HepG2 (cell line): ENCODE data around the gene AS3MT. TPM values are rescaled to one million over a fixed set of nuclear protein-coding genes. Genes with fewer than 3 reads are reported as not detected.

Source experiments
- HDAC6 ChIP-seq: fragments of 200-600 bp; sonication (generic); IDR thresholded peaks from 2 replicates; pipeline ENCODE4 v1.7.0; 2017; ENCODE audit warnings: mild to moderate bottlenecking, antibody characterized with exemption, low read length, low read depth
- IRX3 ChIP-seq: sonication (generic); formaldehyde crosslinking; IDR thresholded peaks from 2 replicates; pipeline ENCODE4 v1.8.1; 2023; ENCODE audit warnings: mild to moderate bottlenecking, low read depth, missing genetic modification reagents, borderline replicate concordance
- SNAI1 ChIP-seq: sonication (generic); formaldehyde crosslinking; IDR thresholded peaks from 2 replicates; pipeline ENCODE4 v1.5.0; 2020; ENCODE audit warnings: mild to moderate bottlenecking, missing genetic modification reagents, borderline replicate concordance
- ZNF24 ChIP-seq: fragments of 450-650 bp; IDR thresholded peaks from 2 replicates; pipeline ENCODE4 v1.6.1; 2017; ENCODE audit warnings: antibody characterized with exemption, mild to moderate bottlenecking
- ZNF256 ChIP-seq: sonication (generic); formaldehyde crosslinking; conservative IDR thresholded peaks from 2 replicates; pipeline ENCODE4 v1.4.0; 2020; ENCODE audit warnings: missing genetic modification reagents
- ZNF292 ChIP-seq: sonication (generic); formaldehyde crosslinking; IDR thresholded peaks from 2 replicates; pipeline ENCODE4 v1.8.1; 2022; ENCODE audit warnings: mild to moderate bottlenecking, low read depth, missing genetic modification reagents, borderline replicate concordance
- ZNF407 ChIP-seq: sonication (generic); formaldehyde crosslinking; IDR thresholded peaks from one replicate; pipeline ENCODE4 v1.5.1; 2020; ENCODE audit warnings: mild to moderate bottlenecking, missing genetic modification reagents; ENCODE audit errors: not compliant biosample characterization
- ZNF619 ChIP-seq: sonication (generic); formaldehyde crosslinking; IDR thresholded peaks from 2 replicates; pipeline ENCODE4 v1.4.0; 2020; ENCODE audit warnings: mild to moderate bottlenecking, missing genetic modification reagents
- ZNF792 ChIP-seq: IDR thresholded peaks from 2 replicates; pipeline ENCODE4 v1.6.1; 2016
- ZNF839 ChIP-seq: sonication (generic); formaldehyde crosslinking; IDR thresholded peaks from 2 replicates; pipeline ENCODE4 v1.4.0; 2020; ENCODE audit warnings: missing genetic modification reagents, mild to moderate bottlenecking, borderline replicate concordance
- ZXDC ChIP-seq: sonication (generic); formaldehyde crosslinking; IDR thresholded peaks from 2 replicates; pipeline ENCODE4 v1.5.0; 2020; ENCODE audit warnings: mild to moderate bottlenecking, missing genetic modification reagents
- polyA plus RNA-seq, 8 experiments: library from polyadenylated mRNA; depleted of rRNA in 3 of 8; stranded (reverse) in 7 of 8; unstranded in 1 of 8; fragments of >200 nt; fragmentation: Illumina TruSeq in 4 of 8; extraction: Trizol in 4 of 8; gene quantifications; 2 replicates each; pipeline versions ENCODE4 v1.2.1 to v1.2.3, GENCODE V29; 2011 to 2016; ENCODE audit warnings: low read depth in 4 of 8, missing spikeins in 1 of 8, mixed read lengths in 1 of 8; ENCODE audit not compliant: insufficient read depth in 1 of 8
- total RNA-seq, 5 experiments: library from RNA; depleted of rRNA; stranded (reverse); fragments of >200 nt; fragmentation: Illumina TruSeq; extraction: Trizol; gene quantifications; 2 replicates each; pipeline ENCODE4 v1.2.3, GENCODE V29; 2016; ENCODE audit warnings: low read depth in 1 of 5
- TF ChIP-seq, protein P1 (sequence below): sonication (generic); formaldehyde crosslinking; IDR thresholded peaks from 2 replicates; pipeline ENCODE4 v1.4.0; 2020; ENCODE audit warnings: mild to moderate bottlenecking, missing genetic modification reagents
- TF ChIP-seq, protein P2 (sequence below): sonication (generic); formaldehyde crosslinking; IDR thresholded peaks from 2 replicates; pipeline ENCODE4 v1.5.0; 2020; ENCODE audit warnings: mild to moderate bottlenecking, missing genetic modification reagents, moderate library complexity

The AS3MT gene
- total and polyA plus RNA-seq, 2 of the 13 experiments (the other 11 are each of a cell fraction or from before 2014, with no cell fraction given) = 8.7 to 17.4 TPM

DNA sequence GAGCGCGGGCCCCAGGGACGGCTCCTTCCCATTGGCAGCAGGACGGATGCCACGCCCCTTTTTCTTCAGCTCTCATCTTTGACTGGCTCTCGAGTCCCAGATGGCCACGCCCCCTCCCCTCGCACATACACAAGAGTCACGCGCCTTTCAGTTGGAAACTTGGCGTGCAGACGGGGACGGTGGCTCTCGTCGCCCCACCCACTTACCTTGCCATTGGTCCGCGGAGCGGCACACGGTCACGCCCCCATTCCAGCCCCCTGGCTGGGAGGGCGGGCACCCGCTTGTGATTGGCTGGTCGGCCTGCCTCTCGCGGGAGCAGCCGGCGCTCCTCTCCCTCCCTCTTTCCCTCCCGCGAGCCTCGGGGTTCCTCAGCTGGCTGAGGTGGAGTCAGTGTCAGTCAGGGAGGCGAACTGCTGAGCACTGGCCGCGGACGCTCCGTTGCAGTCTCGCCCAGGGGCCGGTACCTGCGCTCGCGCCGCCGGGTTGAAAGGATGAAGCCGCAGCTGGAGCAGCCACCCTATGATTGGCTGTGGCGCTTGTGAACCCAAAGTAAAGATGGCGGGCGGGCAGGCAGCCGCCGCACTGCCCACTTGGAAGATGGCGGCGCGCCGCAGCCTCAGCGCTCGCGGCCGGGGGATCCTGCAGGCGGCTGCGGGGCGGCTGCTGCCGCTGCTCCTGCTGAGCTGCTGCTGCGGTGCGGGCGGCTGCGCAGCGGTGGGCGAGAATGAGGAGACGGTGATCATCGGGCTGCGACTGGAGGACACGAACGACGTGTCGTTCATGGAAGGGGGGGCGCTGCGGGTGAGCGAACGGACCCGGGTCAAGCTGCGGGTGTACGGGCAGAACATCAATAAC is 48.9 kb downstream of the AS3MT start, which contains the start of gene CNNM2 (continued):
- TF ChIP-seq, protein P1, sequence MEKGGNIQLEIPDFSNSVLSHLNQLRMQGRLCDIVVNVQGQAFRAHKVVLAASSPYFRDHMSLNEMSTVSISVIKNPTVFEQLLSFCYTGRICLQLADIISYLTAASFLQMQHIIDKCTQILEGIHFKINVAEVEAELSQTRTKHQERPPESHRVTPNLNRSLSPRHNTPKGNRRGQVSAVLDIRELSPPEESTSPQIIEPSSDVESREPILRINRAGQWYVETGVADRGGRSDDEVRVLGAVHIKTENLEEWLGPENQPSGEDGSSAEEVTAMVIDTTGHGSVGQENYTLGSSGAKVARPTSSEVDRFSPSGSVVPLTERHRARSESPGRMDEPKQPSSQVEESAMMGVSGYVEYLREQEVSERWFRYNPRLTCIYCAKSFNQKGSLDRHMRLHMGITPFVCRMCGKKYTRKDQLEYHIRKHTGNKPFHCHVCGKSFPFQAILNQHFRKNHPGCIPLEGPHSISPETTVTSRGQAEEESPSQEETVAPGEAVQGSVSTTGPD (CRISPR knock-in tag) = no peak
- no peak for TF ChIP-seq ZNF256
- TF ChIP-seq ZNF792 (CRISPR knock-in tag) = 0 out of 2 replicates have a peak, but pooled peaks have one; percentile 73
- no peak for TF ChIP-seq ZNF407 (CRISPR knock-in tag)
- no peak for TF ChIP-seq ZXDC
- TF ChIP-seq ZNF24 = no peak
- 0 out of 2 replicates have a peak, but pooled peaks have one; percentile 45 for TF ChIP-seq SNAI1 (CRISPR knock-in tag)
- TF ChIP-seq ZNF619 (CRISPR knock-in tag) = peak; percentile 91
- no peak for TF ChIP-seq IRX3
- TF ChIP-seq ZNF292 (CRISPR knock-in tag) = no peak
- no peak for TF ChIP-seq ZNF839 (CRISPR knock-in tag)
- TF ChIP-seq, protein P2, sequence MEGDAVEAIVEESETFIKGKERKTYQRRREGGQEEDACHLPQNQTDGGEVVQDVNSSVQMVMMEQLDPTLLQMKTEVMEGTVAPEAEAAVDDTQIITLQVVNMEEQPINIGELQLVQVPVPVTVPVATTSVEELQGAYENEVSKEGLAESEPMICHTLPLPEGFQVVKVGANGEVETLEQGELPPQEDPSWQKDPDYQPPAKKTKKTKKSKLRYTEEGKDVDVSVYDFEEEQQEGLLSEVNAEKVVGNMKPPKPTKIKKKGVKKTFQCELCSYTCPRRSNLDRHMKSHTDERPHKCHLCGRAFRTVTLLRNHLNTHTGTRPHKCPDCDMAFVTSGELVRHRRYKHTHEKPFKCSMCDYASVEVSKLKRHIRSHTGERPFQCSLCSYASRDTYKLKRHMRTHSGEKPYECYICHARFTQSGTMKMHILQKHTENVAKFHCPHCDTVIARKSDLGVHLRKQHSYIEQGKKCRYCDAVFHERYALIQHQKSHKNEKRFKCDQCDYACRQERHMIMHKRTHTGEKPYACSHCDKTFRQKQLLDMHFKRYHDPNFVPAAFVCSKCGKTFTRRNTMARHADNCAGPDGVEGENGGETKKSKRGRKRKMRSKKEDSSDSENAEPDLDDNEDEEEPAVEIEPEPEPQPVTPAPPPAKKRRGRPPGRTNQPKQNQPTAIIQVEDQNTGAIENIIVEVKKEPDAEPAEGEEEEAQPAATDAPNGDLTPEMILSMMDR = peak; percentile 34; the same call in 1 of the 2 replicates
- no peak for TF ChIP-seq HDAC6
